ENCODE results near the gene ADGRG6.

The ADGRG6 gene

GRCh38 chr6:142395768-142396231 lies 94.0 kb downstream of the ADGRG6 start:
- no peak overlapping the region for H3K4me3 ChIP-seq (ENCODE audit: low read length)

DNA sequence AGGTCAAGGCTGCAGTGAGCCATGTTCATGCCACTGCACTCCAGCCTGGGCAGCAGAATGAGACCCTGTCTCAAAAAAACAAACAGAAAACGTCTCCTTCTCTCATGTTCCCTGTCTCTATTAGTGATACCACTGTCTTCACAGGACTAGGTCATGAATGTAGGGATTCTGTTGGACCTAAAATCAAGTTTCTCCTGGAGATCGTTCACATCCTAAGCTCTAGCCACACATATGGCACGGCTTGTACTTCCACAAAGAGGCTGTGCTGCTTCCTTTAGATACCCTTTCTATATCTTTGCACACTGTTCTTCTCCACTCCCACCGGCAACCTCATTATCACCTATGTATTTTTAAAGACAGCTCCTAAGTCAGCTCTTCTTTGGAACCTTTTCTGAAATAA lies 96.5 kb downstream of the ADGRG6 start:
- no peak for TF ChIP-seq ZNF274 (IDR thresholded peaks at IDR 0.05; ENCODE audit: low read depth, low read length)
- no peak overlapping the region for H3K4me3 ChIP-seq (ENCODE audit: low read length)

More at GRCh38 chr6:142395768-142396231, 94.0 kb downstream of the ADGRG6 start:
- no peak for TF ChIP-seq ZNF274 (IDR thresholded peaks at IDR 0.05; ENCODE audit: low read depth, low read length)

DNA sequence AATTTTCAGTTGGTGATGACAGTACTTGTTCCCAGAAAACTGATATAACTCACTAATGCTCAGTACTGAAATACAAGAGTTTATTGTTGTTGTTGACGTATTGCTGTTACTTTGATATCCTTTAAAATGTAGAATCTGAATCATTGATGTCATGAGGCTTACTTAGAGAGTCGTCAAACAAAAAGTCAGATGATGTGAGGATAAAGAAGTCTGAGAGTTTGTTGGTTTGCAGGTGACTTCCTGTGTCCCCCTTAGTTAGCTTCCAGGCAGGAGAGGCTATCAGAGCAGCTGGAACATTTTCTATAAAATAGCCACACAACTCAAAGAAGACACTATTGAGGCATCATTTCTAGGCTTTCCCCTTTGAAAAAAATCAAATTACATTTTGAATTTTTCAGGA lies 97.9 kb downstream of the ADGRG6 start:
- TF ChIP-seq ZNF274 (IDR thresholded peaks at IDR 0.05; ENCODE audit: low read depth, low read length), result no peak
- H3K4me3 ChIP-seq (ENCODE audit: low read length), result no peak overlapping the region

DNA sequence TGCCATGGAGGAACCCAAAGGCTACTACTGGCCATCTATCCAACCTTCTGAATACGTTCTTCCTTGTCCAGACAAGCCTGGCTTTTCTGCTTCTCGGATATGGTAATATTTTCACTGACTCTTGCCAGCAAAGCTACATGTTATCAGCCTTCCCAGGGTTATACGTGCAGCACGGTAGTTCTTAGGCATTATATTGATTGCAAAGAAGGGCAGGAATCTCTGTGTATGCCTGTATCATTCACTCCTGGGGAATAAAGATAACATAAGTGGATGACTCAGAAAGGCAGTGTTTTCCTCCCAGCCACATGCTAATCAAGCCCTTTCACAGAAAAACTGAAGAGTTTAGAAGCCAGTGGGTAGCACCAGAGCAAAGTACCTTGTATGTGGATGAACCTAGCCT lies 98.7 kb downstream of the ADGRG6 start:
- TF ChIP-seq ZNF274 (IDR thresholded peaks at IDR 0.05; ENCODE audit: low read depth, low read length), result no peak

GRCh38 chr6:142401838-142402237 lies 100.0 kb downstream of the ADGRG6 start:
- TF ChIP-seq ZNF274 (IDR thresholded peaks at IDR 0.05; ENCODE audit: low read depth, low read length), result no peak

More for the DNA sequence above, 98.7 kb downstream of the ADGRG6 start:
- H3K4me3 ChIP-seq (ENCODE audit: low read length), result no peak overlapping the region

DNA sequence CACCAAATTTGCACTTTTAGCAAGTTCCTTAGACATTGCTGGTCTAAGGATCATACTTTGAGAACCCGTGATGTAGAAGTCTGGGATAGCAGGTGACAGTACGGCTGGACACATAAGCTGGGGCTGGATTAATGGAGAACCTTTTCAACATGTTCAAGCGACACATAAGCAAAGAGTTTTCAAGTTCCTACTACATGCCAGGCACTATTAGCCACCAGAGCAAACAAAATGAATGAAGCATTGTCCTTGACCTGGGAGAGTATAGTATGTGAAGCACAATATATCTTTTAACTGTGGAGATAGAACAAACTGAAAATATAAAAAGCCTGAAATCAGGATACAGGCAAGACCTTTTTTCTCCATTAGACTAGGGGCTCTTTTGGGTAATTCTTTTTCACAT lies 102.9 kb downstream of the ADGRG6 start:
- H3K4me3 ChIP-seq (ENCODE audit: low read length), result no peak overlapping the region
- no peak for TF ChIP-seq ZNF274 (IDR thresholded peaks at IDR 0.05; ENCODE audit: low read depth, low read length)

More at GRCh38 chr6:142401838-142402237, 100.0 kb downstream of the ADGRG6 start:
- no peak overlapping the region for H3K4me3 ChIP-seq (ENCODE audit: low read length)

GRCh38 chr6:142406131-142406530 lies 104.3 kb downstream of the ADGRG6 start:
- TF ChIP-seq ZNF274 (IDR thresholded peaks at IDR 0.05; ENCODE audit: low read depth, low read length), result no peak

GRCh38 chr6:142407685-142408273 lies 106.0 kb downstream of the ADGRG6 start:
- no peak for TF ChIP-seq ZNF274 (IDR thresholded peaks at IDR 0.05; ENCODE audit: low read depth, low read length)

More at GRCh38 chr6:142406131-142406530, 104.3 kb downstream of the ADGRG6 start:
- no peak overlapping the region for H3K4me3 ChIP-seq (ENCODE audit: low read length)

GRCh38 chr6:142408409-142408808 lies 106.6 kb downstream of the ADGRG6 start:
- H3K4me3 ChIP-seq (ENCODE audit: low read length), result no peak overlapping the region
- TF ChIP-seq ZNF274 (IDR thresholded peaks at IDR 0.05; ENCODE audit: low read depth, low read length), result no peak

More at GRCh38 chr6:142407685-142408273, 106.0 kb downstream of the ADGRG6 start:
- H3K4me3 ChIP-seq (ENCODE audit: low read length), result no peak overlapping the region

DNA sequence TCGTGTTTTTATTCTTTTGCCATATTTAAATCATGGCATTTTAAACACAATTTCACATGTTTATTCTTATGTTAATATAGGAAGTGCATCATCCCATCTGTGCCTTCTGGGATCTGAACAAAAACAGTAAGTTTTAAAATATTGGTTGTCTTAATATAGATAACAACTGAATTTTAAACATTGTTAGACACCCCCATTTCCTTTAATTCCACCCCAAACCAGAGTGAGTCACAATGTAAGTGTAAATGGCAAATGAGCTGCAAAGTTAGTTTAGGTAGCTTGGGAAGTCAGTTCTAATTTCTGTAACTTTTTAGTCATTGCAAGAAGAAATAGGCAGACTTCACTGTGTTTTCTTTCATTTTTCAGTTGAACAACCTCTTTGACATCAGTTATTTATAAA lies 108.0 kb downstream of the ADGRG6 start:
- no peak for TF ChIP-seq ZNF274 (IDR thresholded peaks at IDR 0.05; ENCODE audit: low read depth, low read length)
- H3K4me3 ChIP-seq (ENCODE audit: low read length), result no peak overlapping the region

GRCh38 chr6:142411145-142411544 lies 109.3 kb downstream of the ADGRG6 start:
- TF ChIP-seq ZNF274 (IDR thresholded peaks at IDR 0.05; ENCODE audit: low read depth, low read length), result no peak
- H3K4me3 ChIP-seq (ENCODE audit: low read length), result no peak overlapping the region

- H3K4me3 ChIP-seq (ENCODE audit: low read length), result no peak overlapping the region
- no peak for TF ChIP-seq ZNF274 (IDR thresholded peaks at IDR 0.05; ENCODE audit: low read depth, low read length)
These were observed 110.4 kb downstream of the ADGRG6 start for GRCh38 chr6:142412241-142412640.

DNA sequence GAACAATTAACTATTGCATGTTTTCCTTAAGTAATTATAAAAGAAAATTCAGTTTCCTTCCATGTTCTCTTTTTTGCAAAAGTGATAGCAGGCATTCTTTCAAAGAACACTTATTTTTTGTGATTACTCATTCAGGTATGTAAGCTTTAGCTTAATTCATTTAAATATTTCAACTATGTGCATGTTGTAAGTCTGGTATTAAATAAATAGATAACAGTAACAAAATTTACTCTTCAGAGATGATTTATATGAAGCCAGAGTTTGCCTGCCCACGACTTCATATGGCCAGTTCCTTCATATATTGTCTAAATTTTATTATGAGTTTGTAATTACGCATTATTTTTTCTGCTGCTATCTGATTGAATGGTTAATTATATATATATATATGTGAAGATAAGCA lies 110.9 kb downstream of the ADGRG6 start:
- TF ChIP-seq ZNF274 (IDR thresholded peaks at IDR 0.05; ENCODE audit: low read depth, low read length), result no peak
- H3K4me3 ChIP-seq (ENCODE audit: low read length), result no peak overlapping the region

- TF ChIP-seq ZNF274 (IDR thresholded peaks at IDR 0.05; ENCODE audit: low read depth, low read length), result no peak
- H3K4me3 ChIP-seq (ENCODE audit: low read length), result no peak overlapping the region
These were observed 111.3 kb downstream of the ADGRG6 start for GRCh38 chr6:142413111-142413510.

- no peak for TF ChIP-seq ZNF274 (IDR thresholded peaks at IDR 0.05; ENCODE audit: low read depth, low read length)
- no peak overlapping the region for H3K4me3 ChIP-seq (ENCODE audit: low read length)
These were observed 112.8 kb downstream of the ADGRG6 start for GRCh38 chr6:142414462-142415250.

Data from GM08714 (cell line).